Measurements from ENCODE around the gene MEGF8.

Gene MEGF8

DNA sequence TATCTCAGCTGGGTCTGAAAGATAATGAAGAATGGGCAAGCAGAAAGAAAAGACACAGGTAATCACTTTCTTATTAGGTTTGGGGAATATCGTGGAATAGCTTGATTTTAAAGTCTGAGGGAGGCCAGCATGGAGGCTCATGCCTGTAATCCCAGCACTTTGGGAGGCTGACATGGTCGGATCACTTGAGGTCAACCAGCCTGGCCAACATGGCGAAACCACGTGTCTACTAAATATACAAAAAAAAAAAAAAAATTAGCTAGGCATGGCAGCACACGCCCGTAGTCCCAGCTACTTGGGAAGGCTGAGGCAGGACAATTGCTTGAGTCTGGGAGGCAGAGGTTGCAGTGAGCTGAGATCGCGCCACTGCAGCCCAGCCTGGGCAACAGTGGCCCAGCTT is 21.6 kb upstream of the MEGF8 start:
- no peak for DNase-seq (ENCODE audit: low read depth)

DNA sequence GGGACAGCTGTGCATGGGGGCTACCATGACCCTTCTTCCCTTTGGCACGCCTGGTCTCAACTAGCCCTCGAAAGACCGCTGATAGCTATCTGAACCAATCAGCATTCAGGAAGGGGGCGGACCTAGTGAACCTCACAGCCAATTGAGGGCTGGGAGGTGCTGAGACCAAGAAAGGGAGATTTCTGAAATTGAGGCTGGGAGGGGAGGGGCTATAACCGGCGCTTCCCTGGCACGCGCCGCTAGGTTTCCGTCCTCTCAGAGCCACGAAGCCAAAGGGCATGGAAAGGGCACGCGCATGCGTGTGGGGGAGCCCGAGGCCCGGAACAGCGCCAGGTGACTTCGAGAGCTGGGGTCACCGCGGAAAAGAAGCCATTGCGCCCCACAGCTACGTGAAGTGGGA is 18.8 kb upstream of the MEGF8 start:
- no peak for DNase-seq (ENCODE audit: low read depth)

DNA sequence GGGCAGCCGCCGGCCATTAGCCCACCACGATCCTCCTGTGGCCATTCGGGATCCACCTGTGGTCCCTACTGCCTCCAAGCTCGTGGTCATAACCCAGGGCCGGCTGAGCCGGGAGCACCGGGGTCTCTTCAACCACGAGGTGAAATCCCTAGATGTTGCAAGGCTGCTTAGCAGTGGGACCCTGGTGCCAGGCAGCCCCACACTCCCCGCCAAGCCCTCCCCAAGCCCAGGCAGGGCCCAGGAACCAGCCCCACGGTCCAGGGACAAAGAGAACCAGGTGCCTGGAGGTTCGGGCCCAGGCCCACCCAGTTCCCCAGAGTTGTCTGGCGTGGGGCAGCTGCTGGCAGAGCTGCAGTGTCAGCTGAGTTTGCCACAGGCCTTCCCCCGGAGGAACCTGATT is 15.7 kb upstream of the MEGF8 start:
- DNase-seq (ENCODE audit: low read depth), result no peak

DNA sequence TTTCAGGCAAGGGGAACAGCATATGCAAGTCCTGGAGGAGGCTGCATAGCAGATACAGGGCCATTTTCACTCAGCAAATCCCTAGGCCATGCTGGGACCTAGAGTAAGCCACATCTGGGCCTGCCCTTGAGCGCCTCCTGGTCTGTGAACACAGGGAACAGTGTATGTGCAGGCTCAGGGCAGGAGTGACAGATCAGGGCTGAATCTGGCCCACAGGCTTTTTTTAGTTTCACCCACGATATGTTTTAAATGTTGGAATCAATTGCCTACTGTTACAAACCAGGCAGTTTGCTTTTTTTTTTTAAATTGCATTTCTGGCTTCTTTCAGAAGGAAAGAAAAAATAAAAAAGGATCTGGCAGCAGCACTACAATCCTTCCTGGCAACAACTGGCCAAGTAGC is 13.8 kb upstream of the MEGF8 start:
- peak; percentile 36 for DNase-seq (ENCODE audit: low read depth)

DNA sequence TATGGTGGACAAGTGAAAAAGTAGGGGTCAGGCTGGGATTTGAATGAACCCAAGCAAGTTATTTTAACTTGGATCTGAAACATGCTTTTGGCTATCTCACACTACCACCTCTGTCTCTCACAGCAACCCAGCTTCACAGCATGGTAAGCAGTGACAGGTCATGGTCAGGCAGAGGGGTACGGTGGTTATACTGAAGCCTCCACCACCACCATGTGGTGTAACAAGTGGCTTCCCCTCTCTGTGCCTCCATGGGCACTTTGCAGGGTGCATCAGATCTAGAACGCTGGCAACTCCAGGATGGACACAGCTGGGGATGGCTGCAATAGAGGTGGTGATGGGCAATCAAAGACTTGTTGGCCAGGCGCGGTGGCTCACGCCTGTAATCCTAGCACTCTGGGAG is 13.1 kb upstream of the MEGF8 start:
- DNase-seq (ENCODE audit: low read depth), result no peak

DNA sequence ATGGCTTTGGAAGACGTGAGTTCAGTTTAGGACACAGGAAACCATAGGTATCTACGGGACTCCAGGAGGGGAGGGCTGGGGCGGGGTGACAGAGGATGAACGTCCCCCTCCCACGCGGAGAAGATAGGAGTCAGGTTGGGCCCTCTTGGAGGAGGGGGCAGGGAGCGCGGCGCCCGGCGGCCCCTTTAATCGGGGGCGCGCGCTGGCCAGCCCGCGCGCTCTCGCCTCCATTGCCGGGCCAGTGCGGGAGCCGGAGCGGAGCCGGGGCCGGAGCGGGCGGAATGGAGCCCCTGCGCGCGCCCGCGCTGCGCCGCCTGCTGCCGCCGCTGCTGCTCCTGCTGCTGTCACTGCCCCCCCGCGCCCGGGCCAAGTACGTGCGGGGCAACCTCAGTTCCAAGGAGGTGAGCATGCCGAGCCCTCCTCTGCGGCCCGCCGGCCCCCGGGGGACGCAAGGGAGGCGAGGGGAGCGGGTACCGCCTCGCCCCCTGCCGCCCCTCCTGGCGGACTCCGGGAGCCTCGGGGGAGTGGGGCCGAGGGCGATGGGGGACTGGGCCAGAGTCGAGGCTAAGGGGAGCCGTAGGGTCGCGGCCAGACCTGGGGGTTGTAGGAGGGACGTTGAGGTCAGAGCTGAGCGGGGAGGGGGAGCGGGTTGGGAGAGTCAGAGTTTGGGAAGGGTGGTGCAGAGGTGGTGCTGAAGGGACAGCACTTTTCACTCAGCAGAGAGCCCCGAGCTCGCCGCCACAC is 12.2 kb upstream of the MEGF8 start, which contains the start of gene TMEM145:
Gene TMEM145, plus strand, starts transcription at position 214 of the 744 bp plus-strand sequence. Its CDS starts 68 bp downstream, at position 282.
- DNase-seq (ENCODE audit: low read depth), result peak; percentile 67

DNA sequence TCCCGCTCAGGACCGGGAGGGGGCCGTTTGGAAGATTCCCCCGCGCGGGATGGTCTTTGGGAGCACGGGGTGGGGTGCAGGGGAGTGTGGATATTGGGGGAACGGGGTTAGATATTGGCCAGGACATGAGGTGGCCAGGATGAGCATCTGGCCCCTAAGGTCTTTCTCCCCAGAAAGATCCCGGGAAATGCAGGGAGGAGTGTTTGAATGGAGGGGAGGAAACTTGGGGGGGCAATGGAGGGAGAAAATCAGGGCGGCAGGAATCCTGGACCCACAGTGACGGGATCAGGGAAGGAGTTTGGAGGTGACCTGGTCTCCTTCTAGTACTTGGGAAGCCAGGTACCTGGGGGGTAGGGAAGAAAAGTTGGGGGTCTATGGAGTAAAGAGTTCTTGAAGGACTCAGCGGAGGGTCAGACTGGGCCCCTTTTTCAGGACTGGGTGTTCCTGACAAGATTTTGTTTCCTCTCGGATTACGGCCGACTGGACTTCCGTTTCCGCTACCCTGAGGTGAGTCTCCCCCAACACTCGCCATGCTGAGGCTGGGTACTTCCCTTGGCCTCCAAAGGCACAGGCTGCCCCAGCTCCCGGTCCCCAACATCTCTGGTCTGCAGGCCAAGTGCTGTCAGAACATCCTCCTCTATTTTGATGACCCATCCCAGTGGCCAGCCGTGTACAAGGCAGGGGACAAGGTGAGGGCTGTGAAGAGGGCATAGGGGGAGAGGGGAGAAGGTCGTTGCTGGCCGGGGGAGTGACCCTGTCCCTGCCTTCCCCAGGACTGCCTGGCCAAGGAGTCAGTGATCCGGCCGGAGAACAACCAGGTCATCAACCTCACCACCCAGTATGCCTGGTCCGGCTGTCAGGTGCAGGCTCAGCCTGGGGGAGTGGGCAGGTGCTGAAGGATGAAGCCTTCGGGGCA is 11.3 kb upstream of the MEGF8 start:
- DNase-seq (ENCODE audit: low read depth), result no peak

DNA sequence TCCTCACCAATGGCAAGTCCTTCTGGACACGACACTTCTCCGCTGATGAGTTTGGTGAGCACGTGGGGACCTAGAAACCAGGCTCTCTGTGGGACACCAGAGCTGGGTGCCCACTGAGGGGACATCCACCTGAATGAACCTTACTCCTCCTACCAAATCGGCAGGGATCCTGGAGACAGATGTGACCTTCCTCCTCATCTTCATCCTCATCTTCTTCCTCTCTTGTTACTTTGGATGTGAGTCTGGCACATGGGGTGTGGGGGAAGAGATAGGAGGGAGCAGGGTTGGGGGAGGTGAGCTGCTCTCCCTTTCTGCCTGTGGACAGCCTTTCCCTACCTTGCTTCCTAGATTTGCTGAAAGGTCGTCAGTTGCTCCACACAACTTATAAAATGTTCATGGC is 10.4 kb upstream of the MEGF8 start:
- DNase-seq (ENCODE audit: low read depth), result no peak

DNA sequence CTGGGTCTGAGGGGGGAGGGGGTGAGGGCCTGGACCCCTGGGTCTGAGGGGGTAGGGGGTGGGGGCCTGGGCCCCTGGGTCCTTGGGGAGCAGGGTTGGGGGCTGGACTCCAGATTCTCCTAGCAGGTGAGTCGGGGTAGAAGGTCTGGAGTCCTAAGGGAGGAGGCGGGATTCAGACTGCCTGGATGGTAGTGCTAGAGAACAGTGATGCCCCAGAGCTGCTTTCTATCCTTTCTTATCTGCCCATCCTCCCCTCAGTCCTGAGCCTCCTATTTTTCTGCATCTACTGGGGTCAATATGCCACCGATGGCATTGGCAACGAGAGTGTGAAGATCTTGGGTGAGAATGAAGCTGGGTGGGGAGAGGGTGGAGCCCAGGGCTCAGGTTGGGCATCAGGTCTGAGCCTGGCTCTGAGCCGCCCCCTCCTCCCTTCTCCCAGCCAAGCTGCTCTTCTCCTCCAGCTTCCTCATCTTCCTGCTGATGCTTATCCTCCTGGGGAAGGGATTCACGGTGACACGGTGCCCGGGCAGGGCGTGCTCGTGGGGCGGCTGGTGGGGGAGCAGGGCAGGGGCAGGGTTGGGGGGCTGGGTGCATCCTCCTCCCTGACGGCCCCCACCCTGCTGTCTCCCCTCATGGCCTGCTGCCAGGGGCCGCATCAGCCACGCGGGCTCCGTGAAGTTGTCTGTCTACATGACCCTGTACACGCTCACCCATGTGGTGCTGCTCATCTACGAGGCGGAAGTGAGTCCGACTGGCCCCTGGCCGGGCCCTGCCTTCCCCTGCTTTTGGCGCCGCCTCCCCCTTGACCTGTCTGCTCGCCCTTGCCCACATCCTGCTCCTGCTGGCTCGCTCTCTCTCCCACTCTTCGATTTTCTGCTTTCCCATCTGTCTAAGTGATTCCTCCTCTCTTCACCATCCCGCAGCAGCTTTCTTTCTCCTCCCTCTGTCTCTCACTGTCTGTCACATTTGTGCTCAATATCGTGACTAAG is 8.9 kb upstream of the MEGF8 start:
- DNase-seq (ENCODE audit: low read depth), result peak; percentile 83

DNA sequence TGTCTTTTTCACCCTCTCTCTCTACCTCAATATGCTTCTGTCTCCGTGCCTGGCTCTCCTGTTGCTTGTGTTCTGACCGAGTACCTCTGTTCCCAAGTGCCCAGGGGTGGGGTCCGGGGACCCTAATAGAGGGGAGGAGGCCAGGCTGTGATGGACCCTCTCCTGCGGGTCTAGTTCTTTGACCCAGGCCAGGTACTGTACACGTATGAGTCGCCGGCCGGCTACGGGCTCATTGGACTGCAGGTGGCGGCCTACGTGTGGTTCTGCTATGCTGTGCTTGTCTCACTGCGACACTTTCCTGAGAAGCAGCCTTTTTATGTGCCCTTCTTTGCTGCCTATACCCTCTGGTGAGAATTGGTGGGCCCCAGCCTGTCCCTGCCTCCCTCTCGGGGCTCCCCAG is 7.9 kb upstream of the MEGF8 start:
- DNase-seq (ENCODE audit: low read depth), result no peak

DNA sequence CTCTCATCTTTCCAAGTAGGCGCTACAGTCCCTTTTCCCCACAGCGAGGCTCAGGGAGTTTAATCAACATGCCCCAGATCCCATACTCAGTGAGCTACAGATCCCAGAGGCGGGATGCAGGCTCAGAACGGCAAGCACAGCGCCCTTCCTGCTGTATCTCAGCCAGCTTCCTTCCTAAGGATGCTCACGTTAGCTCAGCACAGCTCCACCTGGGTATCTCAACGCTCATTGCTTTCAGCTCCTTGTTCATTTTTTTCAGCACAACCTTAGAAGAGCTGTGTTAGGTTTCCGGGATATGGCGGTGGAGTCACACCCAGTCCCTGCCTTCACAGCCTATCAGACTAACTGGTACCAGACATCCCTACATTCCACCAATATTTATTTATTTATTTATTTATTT is 3.1 kb upstream of the MEGF8 start:
- no peak for DNase-seq (ENCODE audit: low read depth)

DNA sequence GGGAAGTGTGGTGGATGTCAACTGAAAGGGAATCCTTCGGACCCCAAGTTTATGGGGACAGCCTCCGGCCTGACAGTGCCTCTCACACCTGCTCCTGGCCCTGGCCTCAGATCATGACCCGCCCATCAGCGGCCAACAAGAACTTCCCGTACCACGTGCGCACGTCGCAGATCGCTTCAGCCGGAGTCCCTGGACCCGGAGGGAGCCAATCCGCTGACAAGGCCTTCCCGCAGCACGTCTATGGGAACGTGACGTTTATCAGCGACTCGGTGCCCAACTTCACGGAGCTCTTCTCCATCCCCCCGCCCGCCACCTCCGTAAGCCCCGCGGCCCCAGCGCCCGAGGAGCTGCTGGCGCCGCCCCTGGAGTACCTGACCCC is 2.0 kb upstream of the MEGF8 start:
- no peak for DNase-seq (ENCODE audit: low read depth)

DNA sequence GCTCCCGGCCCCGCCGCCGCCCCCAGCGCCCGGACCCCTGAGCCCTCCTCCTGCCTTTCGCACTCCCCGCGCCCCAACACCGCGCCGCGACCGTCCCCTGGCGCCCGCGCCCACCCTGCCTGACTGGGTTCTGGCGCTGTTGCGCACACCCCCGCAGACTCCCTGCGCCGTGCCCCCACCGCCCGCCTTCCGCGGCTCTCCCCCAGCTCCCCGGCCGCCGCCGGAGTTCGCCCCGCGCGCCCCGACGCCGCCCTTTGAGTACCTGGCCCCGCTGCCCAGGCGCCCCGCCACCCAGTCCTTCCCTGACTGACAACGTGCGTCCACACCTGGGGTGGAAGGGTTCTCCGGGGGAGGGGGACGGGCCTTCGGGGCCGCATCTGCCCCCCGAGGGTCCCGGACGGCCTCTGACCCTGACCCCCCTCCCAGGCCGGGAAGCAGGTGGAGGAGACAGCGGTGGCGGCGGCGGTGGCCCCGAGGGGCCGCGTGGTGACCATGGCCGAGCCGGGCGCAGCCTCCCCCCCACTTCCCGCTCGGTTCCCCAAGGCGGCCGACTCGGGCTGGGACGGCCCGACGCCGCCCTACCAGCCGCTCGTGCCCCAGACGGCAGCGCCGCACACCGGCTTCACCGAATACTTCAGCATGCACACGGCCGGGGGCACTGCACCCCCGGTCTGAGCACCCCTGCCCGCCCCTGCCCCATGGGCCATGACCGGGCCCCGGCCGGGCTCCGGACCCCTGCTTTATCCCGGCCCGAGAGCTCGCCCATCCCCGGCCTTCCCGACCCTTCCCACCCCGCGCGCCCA is 1.4 kb upstream of the MEGF8 start:
- DNase-seq (ENCODE audit: low read depth), result peak; percentile 26

DNA sequence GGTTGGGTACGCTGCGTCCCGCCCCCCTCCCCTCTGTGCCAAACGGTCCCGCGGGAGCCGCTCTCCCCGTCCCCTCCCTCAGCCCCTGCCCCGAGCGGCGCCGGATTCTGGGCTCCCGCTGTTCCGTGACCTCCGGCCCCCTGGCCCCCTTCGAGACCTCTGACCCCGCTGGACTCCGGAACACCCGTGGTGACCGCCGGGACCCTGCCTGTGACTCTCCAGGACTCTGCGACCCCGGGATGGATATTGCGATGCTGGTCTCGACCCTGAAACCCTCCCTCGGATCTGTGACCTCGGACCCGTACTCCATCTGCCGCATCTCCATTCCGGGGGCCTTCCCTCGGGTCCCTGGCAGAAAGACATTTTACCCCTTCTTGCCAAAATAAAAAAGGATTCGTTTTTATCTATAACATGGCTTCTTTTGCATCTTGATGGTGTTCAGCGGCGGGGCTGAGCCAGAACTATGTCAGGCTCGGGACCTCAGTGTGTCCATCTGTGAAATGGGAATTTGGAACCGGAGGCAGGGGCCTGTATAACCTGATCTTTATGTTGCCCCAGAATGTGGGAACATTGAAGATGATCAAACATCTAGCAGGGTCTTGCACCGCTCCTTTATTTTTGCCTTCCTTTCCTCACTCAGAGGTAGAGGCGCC is 654 bp upstream of the MEGF8 start:
- no peak for DNase-seq (ENCODE audit: low read depth)

DNA sequence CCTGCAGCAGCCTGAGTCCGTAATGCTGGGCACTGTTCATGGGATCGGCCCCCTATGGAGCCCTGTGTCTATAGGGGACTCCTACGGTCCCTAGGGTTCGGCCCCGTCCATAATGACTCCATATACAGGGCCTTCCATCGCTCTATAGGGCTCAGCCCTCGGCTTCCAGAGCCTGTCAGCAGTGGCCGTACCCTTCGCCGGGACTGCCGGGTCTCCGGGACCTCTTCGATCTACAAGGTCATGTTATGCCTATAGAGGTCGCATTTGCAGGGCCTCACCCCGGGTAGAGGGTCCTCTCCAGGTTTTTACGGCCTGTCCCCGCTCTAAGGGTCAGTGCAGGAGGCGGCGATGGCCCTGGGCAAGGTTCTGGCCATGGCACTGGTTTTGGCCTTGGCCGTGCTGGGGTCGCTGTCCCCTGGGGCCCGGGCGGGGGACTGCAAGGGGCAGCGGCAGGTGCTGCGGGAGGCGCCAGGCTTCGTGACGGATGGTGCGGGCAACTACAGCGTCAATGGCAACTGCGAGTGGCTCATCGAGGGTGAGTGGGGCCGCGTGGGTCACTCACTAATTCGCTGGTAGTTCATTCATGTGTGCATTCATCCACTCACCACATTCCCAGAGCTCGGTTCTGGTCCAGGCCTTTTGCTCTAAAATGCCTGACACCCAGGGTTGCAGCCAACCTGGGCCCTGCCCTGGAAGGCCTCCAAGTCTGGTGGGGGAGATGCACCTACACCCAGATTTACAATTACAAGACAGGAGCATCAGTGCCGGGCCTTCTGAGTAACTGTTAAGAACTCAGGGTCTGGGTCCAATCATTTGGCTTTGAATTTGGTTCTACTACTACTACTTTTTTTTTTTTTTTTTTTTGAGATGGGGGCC is 699 bp downstream of the MEGF8 start:
- DNase-seq (ENCODE audit: low read depth), result peak; percentile 28

DNA sequence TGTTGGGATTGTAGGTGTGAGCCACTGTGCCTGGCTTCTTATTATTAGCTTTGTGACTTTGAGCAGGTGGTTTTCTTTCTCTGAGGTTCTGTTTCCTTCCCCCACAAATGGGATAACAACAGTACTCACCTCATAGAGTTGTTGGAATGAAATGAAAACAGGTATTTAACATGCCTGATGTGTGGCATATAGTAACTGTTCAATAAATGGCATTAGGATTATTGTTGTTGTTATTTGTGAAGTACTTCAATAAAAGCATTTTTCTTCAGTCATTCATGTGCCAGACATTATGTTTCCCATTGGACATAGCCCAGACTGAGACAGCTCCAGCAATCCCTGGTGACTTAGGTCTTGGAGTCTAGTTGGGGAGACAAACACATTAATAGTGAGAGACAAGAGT is 1.5 kb downstream of the MEGF8 start:
- DNase-seq (ENCODE audit: low read depth), result no peak

DNA sequence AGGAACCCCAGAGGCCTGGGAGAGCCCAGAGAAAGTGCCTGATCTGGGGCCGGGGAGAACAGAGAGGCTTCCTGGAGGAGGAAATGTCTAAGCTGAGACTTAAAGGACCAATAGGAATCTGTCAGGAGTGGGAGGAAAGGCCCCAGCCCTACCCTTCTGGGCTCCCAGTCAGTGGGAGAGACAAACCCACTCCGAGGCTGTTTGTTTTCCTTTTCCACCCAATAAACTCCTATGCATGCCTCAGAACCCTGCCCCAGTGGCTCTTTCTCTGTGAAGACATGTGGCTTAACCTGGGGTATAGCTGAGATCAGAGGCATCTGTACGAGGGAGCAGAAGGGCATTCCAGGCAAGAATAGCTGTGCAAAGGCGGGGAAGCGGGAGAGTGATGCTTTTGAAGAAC is 1.9 kb downstream of the MEGF8 start:
- DNase-seq (ENCODE audit: low read depth), result no peak

DNA sequence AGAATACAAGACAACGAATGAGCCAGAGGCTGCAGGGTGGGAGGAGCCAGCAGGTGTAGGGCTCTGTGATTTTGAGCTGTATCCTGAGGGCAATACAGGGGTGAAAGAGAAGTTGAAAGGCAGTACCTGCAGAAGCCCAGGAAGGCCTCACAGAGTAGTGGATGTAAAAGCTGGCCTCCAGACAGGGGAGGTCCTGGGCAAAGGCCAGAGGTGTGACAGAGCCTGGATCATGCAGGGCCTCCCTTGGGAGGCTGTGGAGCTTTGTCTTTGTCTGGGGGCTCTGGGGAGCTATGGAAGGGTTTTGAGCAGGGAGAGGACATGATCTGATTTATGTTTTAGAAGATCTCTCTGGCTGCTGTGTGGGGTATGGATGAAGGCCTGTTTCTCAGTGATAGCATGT is 2.7 kb downstream of the MEGF8 start:
- DNase-seq (ENCODE audit: low read depth), result no peak

DNA sequence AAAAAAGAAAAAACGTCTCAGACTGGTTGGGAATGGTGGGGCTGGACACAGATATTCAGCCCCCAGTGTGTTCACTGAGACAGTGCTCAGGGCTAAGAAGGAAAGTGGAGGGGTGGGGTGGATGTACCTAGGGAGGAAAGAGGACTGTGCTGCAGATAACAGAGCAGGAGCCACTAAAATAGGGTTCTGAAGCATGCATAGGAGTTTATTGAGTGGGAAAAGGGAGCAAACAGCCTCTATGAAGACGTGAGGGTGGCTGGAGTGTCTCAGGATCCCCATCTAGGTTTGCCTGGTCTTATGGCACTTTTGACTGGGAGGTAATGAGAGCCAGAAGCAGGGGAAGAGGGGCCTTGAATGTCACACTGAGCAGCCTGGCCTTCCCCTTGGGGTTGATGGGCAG is 3.4 kb downstream of the MEGF8 start:
- no peak for DNase-seq (ENCODE audit: low read depth)

DNA sequence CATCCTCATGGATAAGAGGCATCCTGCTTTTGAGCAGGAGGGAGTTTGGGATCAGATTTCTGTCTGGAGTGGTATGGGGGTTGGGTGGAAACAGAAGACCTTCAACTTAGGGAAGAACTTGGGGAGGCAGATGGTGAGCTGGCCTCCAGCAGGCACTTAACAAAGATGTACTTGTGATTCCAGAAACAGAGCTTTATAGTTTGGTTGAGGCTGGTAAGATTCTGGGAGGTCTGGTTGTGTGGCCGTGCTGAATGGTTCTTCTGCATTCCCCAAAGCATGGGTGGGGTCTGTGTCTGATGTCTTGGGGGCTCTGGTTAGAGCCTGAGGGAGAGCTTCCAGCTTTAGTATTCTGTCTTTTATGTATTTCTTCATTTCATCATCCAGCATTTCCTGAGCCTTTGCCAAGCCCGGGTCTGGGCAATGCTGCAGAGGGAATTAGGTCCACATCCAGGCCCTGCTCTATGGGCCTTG is 4.8 kb downstream of the MEGF8 start:
- no peak for DNase-seq (ENCODE audit: low read depth)

All from ELR (cell line).